HG03045 (cell line): ENCODE measurements around the gene MTHFD2L.

Experiments
- ATAC-seq: cut with Tn5 transposase; IDR thresholded peaks from one replicate; pipeline ENCODE4 v1.9.1; 2021; ENCODE audit warnings: mild to moderate bottlenecking, moderate library complexity; ENCODE audit not compliant: unreplicated experiment

Gene MTHFD2L

GRCh38 chr4:74294681-74295080 is 136.8 kb downstream of the MTHFD2L start:
- no peak for ATAC-seq

DNA sequence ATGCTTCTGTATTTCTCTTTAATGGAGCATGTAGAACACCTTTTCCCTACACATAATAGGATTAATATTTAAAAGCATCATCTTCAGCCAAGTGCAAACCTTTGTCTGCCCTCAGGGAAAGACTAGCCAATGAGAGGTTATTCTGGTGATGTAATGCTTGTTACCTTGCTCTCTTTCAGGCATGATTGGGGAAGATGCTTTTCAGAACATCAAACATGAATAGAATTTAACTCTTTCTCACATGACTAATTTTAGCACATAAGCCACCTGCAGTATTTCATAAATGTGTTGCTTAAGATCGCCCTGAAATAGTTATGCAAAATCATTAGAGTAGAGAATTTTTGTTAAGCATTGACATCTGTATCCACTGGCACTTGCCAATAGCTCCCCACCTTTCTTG is 139.6 kb downstream of the MTHFD2L start:
- no peak for ATAC-seq

- ATAC-seq = no peak
Measured at GRCh38 chr4:74304095-74304625, 146.2 kb downstream of the MTHFD2L start.

GRCh38 chr4:74305000-74305399 is 147.1 kb downstream of the MTHFD2L start:
- no peak for ATAC-seq

DNA sequence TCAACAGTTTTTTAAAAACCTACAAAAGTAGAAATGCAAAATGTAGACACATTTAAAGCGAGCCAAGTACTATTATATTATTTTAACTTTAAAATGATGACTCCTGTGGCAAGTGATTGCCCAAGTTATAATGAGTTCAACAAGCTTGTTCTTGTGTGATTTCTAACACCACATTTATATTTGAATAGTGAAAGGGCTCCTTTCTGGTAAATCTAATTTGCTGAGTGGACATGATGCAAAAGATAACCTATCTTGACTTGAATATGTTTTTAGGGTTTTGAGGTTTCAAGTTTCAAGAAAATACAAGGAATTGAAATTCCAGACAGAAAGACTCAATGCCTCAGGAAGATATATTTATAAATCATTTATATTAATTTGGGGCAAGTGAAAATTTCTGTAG is 149.3 kb downstream of the MTHFD2L start:
- ATAC-seq = no peak

GRCh38 chr4:74308215-74308614 is 150.3 kb downstream of the MTHFD2L start, which contains the start of gene EPGN:
EPGN (plus strand) TSS chr4:74308470; CDS start chr4:74308534, 64 bp downstream.
- ATAC-seq = no peak

DNA sequence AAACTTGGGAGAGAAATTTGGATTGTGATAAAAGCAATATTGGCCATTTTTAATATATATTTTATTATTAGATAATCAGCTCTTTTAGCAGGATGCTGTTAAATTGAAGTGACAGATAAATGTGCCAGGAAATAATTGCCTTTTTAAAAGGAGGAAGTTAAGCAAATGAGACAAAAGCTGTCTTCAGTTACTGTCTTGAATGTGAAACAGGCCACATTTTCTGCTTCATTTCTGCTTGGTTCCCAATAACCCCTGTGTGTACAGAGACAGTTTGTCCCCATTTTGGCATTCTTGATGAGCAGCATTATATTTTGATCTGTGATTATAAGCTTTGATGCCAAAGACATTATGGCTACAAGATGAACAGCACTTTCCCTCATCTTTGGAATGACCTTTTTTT is 151.3 kb downstream of the MTHFD2L start:
- no peak for ATAC-seq

- peak; percentile 75 for ATAC-seq
Measured at GRCh38 chr4:74311696-74312313, 153.9 kb downstream of the MTHFD2L start.

- no peak for ATAC-seq
Measured at GRCh38 chr4:74314329-74314728, 156.4 kb downstream of the MTHFD2L start.

GRCh38 chr4:74314944-74315343 is 157.0 kb downstream of the MTHFD2L start:
- ATAC-seq = no peak

GRCh38 chr4:74315376-74315775 is 157.5 kb downstream of the MTHFD2L start:
- ATAC-seq = no peak

- no peak for ATAC-seq
Measured at GRCh38 chr4:74316397-74316796, 158.5 kb downstream of the MTHFD2L start.

DNA sequence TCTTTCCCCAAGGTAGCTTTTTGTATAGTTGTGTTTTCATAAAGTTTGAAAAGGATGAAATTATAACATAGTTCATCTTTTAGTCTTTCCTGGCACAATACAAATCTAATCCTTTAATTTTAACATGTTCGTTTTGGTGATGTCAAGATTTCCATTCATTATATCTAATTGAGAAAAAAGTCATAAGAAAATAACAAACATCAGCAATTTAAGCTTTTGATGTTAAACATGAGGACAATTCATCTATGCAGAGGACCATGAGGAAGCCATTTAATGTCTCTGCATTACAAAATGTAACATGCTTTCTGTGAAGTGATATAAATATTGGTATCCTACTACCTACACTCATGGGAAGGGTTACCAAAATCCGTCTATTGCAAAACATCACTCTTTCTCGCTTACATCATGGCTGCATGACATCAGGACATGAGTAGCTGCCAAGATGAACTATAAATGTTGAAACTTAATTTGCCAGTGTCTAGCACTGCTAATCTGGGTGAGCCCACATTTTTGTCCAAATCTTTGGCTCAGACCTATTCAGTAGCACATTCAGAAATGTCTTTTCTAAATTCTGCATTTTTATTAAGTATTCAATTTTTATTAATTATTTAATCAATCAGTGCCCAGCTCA is 159.8 kb downstream of the MTHFD2L start:
- ATAC-seq = no peak

DNA sequence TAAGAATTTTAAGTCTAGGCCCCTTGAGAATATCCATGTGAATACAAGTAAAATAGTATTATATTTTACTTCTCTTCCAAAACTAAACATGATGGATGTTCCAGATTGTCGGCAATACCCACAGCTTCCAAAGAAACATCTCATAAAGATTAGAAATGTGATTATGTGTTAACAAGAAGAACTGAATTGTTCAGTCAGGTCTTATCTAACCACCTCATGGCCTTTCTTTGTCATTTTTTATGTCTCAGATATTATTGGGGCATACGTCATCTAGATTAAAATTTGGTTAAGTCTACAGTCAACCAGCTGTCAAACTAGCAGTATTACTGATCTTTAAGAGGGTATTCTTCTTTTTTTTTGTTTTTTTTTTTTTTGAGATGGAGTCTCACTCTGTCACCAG is 160.4 kb downstream of the MTHFD2L start:
- ATAC-seq = no peak

- ATAC-seq = no peak
Measured at GRCh38 chr4:74319470-74319869, 161.6 kb downstream of the MTHFD2L start.

DNA sequence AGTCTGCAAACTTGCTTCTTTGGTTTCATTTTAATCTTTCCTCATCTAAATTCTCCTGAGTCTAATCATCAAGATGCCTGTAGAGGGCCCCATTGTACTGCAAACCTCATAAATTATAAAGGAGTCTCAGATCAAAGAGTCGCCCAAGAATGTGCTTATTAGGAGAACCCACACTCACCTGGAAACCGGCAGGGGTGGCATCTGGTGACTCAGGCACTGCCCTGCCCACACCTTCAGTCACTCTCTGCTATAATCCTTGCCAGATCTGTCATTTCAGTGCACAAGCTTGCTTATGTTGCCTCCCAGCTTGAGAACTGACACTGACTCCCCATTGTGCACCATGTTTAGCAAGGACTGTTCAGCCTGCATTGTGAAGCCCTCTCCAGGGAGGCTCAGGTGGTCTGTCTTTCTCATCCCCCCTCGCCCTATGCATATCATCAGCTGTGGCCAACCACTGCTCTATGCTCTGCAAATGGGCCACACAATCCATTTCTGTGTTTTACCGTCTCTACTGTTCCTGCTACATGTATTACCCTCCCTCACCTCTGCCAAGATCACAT is 162.7 kb downstream of the MTHFD2L start:
- ATAC-seq = peak; percentile 65

DNA sequence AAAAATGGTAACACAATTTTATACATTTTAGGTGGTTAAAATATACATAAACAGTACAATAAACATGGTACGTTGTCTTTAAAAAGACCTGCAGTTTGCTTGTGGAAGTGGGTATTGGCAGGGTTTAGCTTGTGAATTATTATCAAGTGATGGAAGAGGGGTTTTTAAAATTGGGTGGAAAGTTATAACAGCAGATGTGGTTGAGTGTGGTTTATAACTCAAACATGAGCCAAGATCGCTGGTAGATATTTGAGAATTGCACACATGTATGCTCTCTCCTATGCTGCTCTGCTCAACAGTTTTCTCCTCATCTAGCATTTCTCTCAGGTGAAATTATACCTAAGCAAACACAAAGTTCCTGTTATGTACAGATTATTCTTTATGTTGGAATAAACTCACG is 164.4 kb downstream of the MTHFD2L start:
- no peak for ATAC-seq

DNA sequence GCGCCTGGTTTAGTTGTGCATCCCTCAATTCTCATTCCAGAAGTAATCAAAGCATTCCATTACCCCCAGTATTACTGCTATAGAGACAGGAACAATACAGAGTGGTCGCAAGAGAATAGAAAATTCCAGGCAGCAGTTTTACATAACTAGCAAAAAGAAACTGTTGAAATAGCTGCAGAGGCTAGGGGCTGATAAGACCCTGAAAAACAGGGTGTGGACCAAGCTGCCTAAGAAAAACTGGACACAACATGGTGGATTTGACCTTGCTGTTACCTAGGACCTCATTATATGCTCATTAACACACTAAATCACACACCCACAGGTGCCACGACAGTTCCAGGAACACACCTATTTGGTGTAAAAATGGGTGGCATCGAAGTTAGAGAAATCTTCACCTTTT is 165.7 kb downstream of the MTHFD2L start:
- no peak for ATAC-seq

DNA sequence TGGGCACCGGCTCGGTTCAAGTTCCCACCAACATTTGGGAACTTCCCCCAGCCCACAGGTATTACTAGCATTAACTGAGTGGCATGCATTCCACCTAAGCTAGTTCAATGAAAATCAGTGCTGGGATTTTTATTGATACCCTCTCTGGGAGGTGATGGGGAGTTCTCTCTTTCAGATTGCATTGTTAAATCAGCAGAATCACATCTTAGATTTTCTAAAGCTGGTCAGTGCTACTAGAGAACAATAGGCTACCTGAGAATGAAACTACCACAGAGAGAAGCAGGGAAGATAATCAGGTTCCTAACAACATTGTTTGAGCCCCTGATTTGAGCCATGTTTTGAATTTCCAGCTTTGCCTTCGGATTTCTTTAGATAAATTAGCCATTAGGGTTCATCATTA is 166.3 kb downstream of the MTHFD2L start:
- ATAC-seq = no peak

DNA sequence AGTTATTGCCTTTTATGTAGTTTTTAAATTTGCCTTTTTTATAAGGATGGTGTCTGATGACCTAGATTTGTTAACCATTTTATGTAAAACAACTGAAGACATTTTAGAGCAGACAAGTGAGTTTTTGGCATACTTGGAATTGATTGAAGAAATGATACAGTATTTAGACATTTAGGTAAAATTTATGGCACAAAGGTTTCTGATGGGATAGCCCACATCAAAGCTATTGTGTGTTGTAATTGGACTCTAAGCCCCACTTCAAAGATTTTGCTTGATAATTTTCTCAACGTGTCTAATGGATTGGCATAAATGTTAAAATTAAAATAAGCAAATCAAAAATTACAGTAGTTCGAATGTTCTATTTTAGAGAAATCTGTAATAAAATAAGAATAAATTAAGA is 168.0 kb downstream of the MTHFD2L start:
- no peak for ATAC-seq

DNA sequence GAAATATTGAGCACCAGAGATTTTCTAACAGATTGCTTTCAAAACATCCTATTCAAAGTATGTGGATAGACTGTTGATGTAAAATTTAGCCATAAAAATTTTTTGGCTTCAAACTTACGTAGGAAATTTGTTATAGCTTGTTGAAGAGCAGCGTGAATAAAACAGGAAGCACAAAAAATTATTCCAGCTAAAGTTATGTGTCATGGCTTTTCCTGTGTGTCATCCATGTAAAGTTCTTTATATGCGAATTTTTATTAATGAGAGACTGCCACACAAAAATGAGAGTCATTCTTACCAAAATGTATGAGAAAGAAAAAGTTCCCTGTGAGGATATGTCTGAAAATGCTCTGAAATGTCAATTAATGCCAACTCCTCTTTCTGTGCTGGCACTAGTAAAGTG is 169.8 kb downstream of the MTHFD2L start:
- no peak for ATAC-seq

DNA sequence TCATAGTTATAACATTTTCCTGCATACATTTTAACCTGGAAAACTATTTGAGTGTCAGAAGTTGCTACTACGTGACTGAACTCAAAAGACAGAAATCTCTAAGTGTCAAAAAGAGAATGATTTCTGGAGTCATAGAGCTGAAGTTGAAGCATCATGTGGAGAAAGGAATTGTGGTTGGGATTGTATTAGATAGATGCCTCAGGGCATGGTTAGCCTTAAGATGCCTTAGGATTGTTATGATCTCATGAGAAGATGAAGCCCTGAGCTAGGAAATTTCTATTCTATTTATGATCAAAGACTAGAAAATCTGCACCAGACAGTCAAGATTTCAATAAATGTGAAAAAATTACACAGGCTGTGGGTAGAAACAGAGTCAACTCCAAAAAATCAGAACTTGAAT is 170.6 kb downstream of the MTHFD2L start:
- ATAC-seq = no peak
